Keratinocyte (primary cell): Measurements from ENCODE around the gene ANKRD33. TPM values are rescaled to one million over a fixed set of nuclear protein-coding genes. Genes with fewer than 3 reads are reported as not detected.

Source experiments
- DNase-seq: peaks from one replicate; pipeline ENCODE4 v3.0.0-alpha.2; 2011; ENCODE audit warnings: low read depth, missing footprints, low spot score
- FAIRE-seq: peaks from 2 replicates; lab custom pipeline; 2011; peaks lifted over from hg19 to GRCh38; lab: Jason Lieb, UNC
- H2AFZ ChIP-seq: 2 replicates; pipeline ENCODE4 v1.6.0; 2012; ENCODE audit warnings: low read length, control low read depth, inconsistent platforms; ENCODE audit not compliant: control insufficient read depth
- H3K27ac ChIP-seq: 2 replicates; pipeline ENCODE4 v1.5.1; 2011; ENCODE audit warnings: low read length; ENCODE audit not compliant: control insufficient read depth, insufficient read depth
- H3K27me3 ChIP-seq: 3 replicates; pipeline ENCODE4 v1.6.0; 2011; ENCODE audit warnings: low read length; ENCODE audit not compliant: control insufficient read depth, insufficient read depth; ENCODE audit errors: extremely low read depth
- H3K36me3 ChIP-seq, 2 experiments: 2 replicates in 1 of 2; 3 replicates in 1 of 2; pipeline ENCODE4 v1.5.1; 2011; ENCODE audit warnings: low read length in 2 of 2, mild to moderate bottlenecking in 1 of 2; ENCODE audit not compliant: control insufficient read depth in 2 of 2, insufficient read depth in 2 of 2; ENCODE audit errors: extremely low read depth in 1 of 2
- H3K4me1 ChIP-seq: 3 replicates; pipeline ENCODE4 v1.5.1; 2011; ENCODE audit warnings: low read length; ENCODE audit not compliant: control insufficient read depth, insufficient read depth; ENCODE audit errors: extremely low read depth
- H3K4me2 ChIP-seq: 3 replicates; pipeline ENCODE4 v1.6.0; 2011; ENCODE audit warnings: low read depth, low read length; ENCODE audit not compliant: control insufficient read depth, insufficient read depth; ENCODE audit errors: extremely low read depth
- H3K4me3 ChIP-seq, 3 experiments: fragments of 200-600 bp in 1 of 3; sonication (generic) in 1 of 3; 2 replicates in 2 of 3; 3 replicates in 1 of 3; pipeline ENCODE4 v1.5.1; 2011 to 2016; ENCODE audit warnings: low read length in 3 of 3, mild to moderate bottlenecking in 3 of 3, control low read depth in 2 of 3, inconsistent platforms in 1 of 3, low read depth in 1 of 3, mixed read lengths in 1 of 3, mixed run types in 1 of 3, moderate library complexity in 1 of 3; ENCODE audit not compliant: control insufficient read depth in 2 of 3, insufficient read depth in 2 of 3; ENCODE audit errors: extremely low read depth in 1 of 3
- H3K79me2 ChIP-seq: 2 replicates; pipeline ENCODE4 v1.6.0; 2012; ENCODE audit warnings: low read length; ENCODE audit not compliant: control insufficient read depth, insufficient read depth
- H3K9ac ChIP-seq: 3 replicates; pipeline ENCODE4 v1.6.0; 2011; ENCODE audit warnings: low read length; ENCODE audit not compliant: control insufficient read depth, insufficient read depth; ENCODE audit errors: extremely low read depth
- H3K9me1 ChIP-seq: 3 replicates; pipeline ENCODE4 v1.6.0; 2011; ENCODE audit warnings: low read length; ENCODE audit not compliant: control insufficient read depth, insufficient read depth; ENCODE audit errors: extremely low read depth
- H3K9me3 ChIP-seq: 2 replicates; pipeline ENCODE4 v1.5.1; 2012; ENCODE audit warnings: low read depth, low read length; ENCODE audit not compliant: control insufficient read depth
- H4K20me1 ChIP-seq: 3 replicates; pipeline ENCODE4 v1.6.0; 2011; ENCODE audit warnings: low read length; ENCODE audit not compliant: control insufficient read depth, insufficient read depth; ENCODE audit errors: extremely low read depth
- CTCF ChIP-seq, 3 experiments: IDR thresholded peaks in 1 of 3; conservative IDR thresholded peaks in 1 of 3; optimal IDR thresholded peaks in 1 of 3; 2 replicates in 2 of 3; 3 replicates in 1 of 3; pipeline versions ENCODE3 to v1.5.1; 2011; ENCODE audit warnings: low read length in 3 of 3, mild to moderate bottlenecking in 3 of 3, moderate library complexity in 2 of 3, control low read depth in 1 of 3, inconsistent platforms in 1 of 3; ENCODE audit not compliant: insufficient read depth in 2 of 3; ENCODE audit errors: extremely low read depth in 1 of 3
- EZH2 ChIP-seq: IDR thresholded peaks from one replicate; pipeline ENCODE4 v1.6.1; 2012; ENCODE audit warnings: inconsistent platforms, mild to moderate bottlenecking, low read length, moderate library complexity
- dilution Hi-C: fragments of 300-500 bp; cut with MboI; formaldehyde crosslinking; loops from one replicate; pipeline ENCODE4 v1.7.0; 2020; ENCODE audit warnings: low sequenced_read_pairs; ENCODE audit not compliant: extremely low pct_ligation_motif_present
- polyA plus RNA-seq, 5 experiments: library from polyadenylated mRNA; depleted of rRNA in 3 of 5; stranded (reverse) in 3 of 5; stranded (forward) in 1 of 5; unstranded in 1 of 5; fragments of >200 nt; gene quantifications; 1 replicate in 1 of 5; 2 replicates in 3 of 5; 3 replicates in 1 of 5; pipeline versions ENCODE4 v1.2.1 to v1.2.3, GENCODE V29; 2011 to 2012; ENCODE audit warnings: missing spikeins in 2 of 5, low read depth in 1 of 5, low replicate concordance in 1 of 5

Gene ANKRD33
- polyA plus RNA-seq, 1 donor (not counting 4 experiments of a cell fraction or from before 2014, with no cell fraction given), result not detected

- Histone ChIP-seq H3K4me1 (peaks cover 2% of the 10 kb centered on the region), H3K79me2 (no peaks in the 10 kb centered on the region), H3K9me3 (no peaks in the 10 kb centered on the region), H3K27me3 (peaks cover 3% of the 10 kb centered on the region), H3K9ac (no peak overlapping the region), H3K36me3 (no peaks in the 10 kb centered on the region), H2AFZ (no peak overlapping the region), H3K4me3 (no peak overlapping the region), H3K4me2 (no peak overlapping the region), H3K27ac (no peak overlapping the region), H4K20me1 (no peaks in the 10 kb centered on the region), H3K9me1 (no peaks in the 10 kb centered on the region)
- FAIRE-seq (no peak), DNase-seq (no peak)
- TF ChIP-seq EZH2 (no peak), CTCF (optimal IDR thresholded peaks at IDR 0.05 in 1 of 3, IDR thresholded peaks at IDR 0.05 in 1 of 3, conservative IDR thresholded peaks at IDR 0.05 in 1 of 3; ENCODE audit: extremely low read depth in 1 of 3, insufficient read depth in 2 of 3, low read length in 3 of 3) (no peak)
- dilution Hi-C loops, result no loop called here
Measured at GRCh38 chr12:51900323-51900889, 12.5 kb downstream of the ANKRD33 start.

- H3K4me3 ChIP-seq, result no peak overlapping the region
- TF ChIP-seq EZH2 (no peak), CTCF (optimal IDR thresholded peaks at IDR 0.05 in 1 of 3, IDR thresholded peaks at IDR 0.05 in 1 of 3, conservative IDR thresholded peaks at IDR 0.05 in 1 of 3; ENCODE audit: extremely low read depth in 1 of 3, insufficient read depth in 2 of 3, low read length in 3 of 3) (no peak)
- no peaks in the 10 kb centered on the region for H3K9me1 ChIP-seq
- dilution Hi-C loops, result no loop called here
- H4K20me1 ChIP-seq, result no peaks in the 10 kb centered on the region
- peaks cover 9% of the 10 kb centered on the region for H3K27me3 ChIP-seq
- FAIRE-seq (no peak), DNase-seq (no peak)
- H3K36me3 ChIP-seq, result no peaks in the 10 kb centered on the region
- H3K9ac ChIP-seq, result no peak overlapping the region
- H3K9me3 ChIP-seq, result no peaks in the 10 kb centered on the region
- peaks cover 8% of the 10 kb centered on the region for H3K4me1 ChIP-seq
- H2AFZ ChIP-seq, result no peak overlapping the region
- H3K4me2 ChIP-seq, result no peak overlapping the region
- H3K79me2 ChIP-seq, result no peaks in the 10 kb centered on the region
- no peak overlapping the region for H3K27ac ChIP-seq
Measured at GRCh38 chr12:51901121-51901817, 13.4 kb downstream of the ANKRD33 start.
